HG02798 (cell line): ENCODE measurements around the gene GPR42.
"Not testable (repeated sequence)": the region's sequence is repeated elsewhere in the genome, so short reads cannot be mapped to it uniquely, and the experiment has no call there.

Experiments used
- ATAC-seq: cut with Tn5 transposase; IDR thresholded peaks from one replicate; pipeline ENCODE4 v1.9.1; 2021; ENCODE audit warnings: mild to moderate bottlenecking; ENCODE audit not compliant: unreplicated experiment, poor library complexity

GPR42 gene

GRCh38 chr19:35346193-35347052 lies 24.4 kb upstream of the GPR42 start:
- ATAC-seq: peak; percentile 36

GRCh38 chr19:35347171-35347929 lies 23.5 kb upstream of the GPR42 start, which contains the start of gene FFAR1:
Gene FFAR1, plus strand, starts transcription at chr19:35347902. Its CDS starts 3,650 bp downstream, at chr19:35351552.
- ATAC-seq: peak; percentile 61

DNA sequence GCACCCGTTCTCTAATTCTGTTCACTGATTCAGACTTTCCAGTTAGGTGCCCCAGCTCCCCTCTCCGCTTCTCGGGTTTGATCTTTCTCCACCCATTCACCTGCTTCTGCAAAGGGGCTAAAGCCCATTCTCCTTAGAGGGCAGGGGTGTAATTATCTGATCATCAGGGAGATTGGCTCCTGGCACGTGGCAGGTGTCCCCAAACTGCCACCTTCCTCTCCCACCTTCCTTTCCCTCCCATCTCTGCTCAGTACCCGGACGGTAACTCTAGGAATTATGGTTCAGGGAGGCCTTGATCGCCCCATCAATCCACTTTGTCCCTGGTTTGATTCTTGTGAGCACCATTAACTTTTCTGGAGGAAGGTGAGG lies 23.0 kb upstream of the GPR42 start:
- ATAC-seq: no peak

DNA sequence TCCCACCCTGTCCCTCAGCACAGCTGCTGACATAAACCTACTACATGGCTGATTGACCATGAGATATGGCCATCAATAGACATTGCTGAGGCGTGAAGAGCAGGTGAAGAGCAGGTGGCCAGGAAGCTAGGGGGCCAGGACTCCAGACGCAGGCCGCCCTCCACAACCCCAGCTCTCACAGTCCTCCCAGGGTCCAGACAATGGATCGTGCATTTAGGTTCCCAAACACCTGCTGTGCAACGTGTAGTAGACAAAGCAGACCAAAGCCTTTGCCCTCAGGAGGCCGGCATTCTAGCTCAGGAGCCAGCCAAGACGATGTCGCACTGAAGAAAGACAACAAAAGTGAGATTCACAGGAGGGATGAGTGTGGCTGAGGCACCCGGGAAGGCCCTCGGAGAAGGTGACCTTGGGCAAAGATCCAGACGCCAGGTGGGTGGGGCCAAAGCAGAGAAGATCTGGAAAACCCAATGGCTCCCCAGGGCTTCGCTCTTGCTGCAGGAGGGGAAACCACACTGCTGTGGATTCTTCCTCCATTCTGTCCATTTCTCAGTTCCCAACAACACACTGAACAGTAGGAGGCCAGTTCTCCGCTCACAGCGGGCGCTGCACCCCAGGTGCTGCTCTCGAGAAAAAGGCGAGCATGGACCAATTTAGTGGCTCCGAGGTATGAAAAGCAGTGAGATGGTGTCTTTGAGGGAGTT lies 21.8 kb upstream of the GPR42 start:
- no peak for ATAC-seq

DNA sequence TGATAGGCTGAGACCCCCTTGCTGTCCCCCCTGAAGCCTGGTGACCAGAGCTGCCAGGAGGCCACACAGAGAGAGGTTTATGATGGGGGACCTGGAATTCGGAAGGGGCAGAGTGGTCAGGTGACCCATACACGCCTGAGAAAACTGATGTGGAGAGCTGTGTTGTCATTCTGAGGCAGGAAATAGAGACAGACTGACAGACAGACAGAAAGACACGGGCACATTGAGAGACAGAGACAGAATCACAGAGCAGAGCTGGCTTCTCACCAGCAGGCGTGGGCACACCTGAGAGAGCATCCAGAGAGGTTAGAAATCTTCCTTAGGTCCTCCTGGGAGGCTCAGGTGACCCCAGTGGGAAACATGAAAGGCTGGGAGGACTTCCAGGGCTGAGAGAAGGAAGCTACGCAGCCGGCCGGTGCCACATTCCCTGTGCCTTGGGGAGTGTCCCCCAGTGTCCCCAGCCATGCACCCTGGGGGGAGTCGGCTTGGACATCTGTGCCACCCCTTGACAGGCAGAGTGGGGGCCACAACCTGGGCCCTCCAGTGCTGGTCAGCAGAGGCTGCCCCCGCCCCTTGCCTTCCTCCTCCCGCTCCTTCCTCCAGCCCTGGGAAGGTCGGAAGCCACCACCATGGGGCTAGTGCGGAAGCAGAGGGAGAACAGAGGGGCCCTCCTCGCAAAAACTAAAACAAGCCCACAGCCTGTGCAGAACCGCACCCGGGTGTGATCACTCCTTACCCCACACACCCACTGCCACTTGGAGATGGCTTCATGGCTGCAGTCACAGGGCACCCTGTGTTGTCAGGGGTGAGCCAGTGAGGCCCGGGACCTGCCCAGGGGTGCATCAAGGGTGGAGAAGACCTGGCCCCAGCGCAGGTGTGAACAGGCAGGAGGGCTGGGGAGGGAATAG lies 21.0 kb upstream of the GPR42 start:
- ATAC-seq: no peak

GRCh38 chr19:35350591-35350990 lies 20.3 kb upstream of the GPR42 start:
- no peak for ATAC-seq

DNA sequence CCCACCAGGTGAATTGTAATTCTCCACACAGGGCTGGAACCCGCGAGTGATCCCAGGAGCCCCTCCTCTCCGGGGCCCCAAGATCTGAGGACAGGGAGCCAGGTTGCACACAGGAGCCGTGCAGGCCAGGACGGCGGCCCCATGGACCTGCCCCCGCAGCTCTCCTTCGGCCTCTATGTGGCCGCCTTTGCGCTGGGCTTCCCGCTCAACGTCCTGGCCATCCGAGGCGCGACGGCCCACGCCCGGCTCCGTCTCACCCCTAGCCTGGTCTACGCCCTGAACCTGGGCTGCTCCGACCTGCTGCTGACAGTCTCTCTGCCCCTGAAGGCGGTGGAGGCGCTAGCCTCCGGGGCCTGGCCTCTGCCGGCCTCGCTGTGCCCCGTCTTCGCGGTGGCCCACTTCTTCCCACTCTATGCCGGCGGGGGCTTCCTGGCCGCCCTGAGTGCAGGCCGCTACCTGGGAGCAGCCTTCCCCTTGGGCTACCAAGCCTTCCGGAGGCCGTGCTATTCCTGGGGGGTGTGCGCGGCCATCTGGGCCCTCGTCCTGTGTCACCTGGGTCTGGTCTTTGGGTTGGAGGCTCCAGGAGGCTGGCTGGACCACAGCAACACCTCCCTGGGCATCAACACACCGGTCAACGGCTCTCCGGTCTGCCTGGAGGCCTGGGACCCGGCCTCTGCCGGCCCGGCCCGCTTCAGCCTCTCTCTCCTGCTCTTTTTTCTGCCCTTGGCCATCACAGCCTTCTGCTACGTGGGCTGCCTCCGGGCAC lies 19.3 kb upstream of the GPR42 start:
- no peak for ATAC-seq

GRCh38 chr19:35352177-35352447 lies 18.8 kb upstream of the GPR42 start:
- no peak for ATAC-seq

DNA sequence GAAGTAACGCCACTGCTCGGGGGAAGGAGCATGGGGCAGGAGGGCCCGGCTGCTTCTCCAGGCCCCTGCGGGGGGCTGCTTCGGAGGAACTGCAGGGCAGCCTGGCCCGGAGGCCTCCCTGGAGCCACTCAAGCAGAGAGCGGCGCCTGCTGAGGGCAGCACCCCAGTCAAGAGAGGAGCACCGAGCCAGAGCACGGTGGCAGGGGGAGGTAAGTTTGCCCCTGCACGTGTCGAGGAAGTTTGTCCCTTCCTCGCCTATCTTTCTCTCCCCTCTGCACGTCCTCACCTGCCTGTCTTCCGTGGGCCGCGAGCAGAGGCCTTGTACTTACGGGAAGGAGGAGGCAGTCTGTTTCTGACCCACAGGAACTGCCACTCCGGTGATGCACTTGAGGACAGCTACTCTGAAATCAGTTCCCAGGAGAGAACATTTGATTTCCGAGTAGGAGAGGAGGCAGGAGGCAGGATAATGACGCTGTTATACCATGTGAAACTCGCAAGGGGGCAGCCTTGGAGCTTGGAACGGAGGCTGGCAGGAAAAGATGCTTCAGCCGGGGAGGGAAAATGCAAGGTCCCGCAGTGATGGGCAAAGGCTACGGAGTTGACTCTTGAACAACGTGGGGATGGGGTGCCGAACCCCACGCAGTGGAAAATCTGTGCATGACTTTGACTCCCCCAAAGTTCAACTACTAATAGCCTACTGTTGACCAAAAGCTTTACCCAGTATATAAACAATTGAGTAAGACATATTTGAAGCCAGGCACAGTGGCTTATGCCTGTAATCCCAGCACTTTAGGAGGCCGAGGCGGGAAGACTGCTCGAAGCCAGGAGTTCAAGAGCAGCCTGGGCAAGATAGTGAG lies 18.2 kb upstream of the GPR42 start:
- ATAC-seq: no peak

GRCh38 chr19:35353635-35354034 lies 17.2 kb upstream of the GPR42 start:
- no peak for ATAC-seq

- no peak for ATAC-seq
Measured at GRCh38 chr19:35354898-35355297, 16.0 kb upstream of the GPR42 start.

GRCh38 chr19:35355791-35356460 lies 14.9 kb upstream of the GPR42 start:
- ATAC-seq: no peak

GRCh38 chr19:35357867-35358573 lies 12.8 kb upstream of the GPR42 start, which contains the start of gene FFAR3:
Gene FFAR3, plus strand, starts transcription at chr19:35358460. Its CDS starts 431 bp downstream, at chr19:35358891.
- ATAC-seq: no peak

- ATAC-seq: not testable (repeated sequence)
Measured at GRCh38 chr19:35358834-35359233, 12.0 kb upstream of the GPR42 start.

GRCh38 chr19:35359395-35359794 lies 11.5 kb upstream of the GPR42 start:
- not testable (repeated sequence) for ATAC-seq

GRCh38 chr19:35360081-35360480 lies 10.8 kb upstream of the GPR42 start:
- not testable (repeated sequence) for ATAC-seq

- ATAC-seq: no peak
Measured at GRCh38 chr19:35360880-35361420, 9.9 kb upstream of the GPR42 start.
